Breast epithelium (tissue), 3 donors: ENCODE results near the gene E2F4.

ENCODE experiments used
- POLR2A ChIP-seq: fragments of 450-650 bp; IDR thresholded peaks from one replicate; pipeline ENCODE4 v1.6.1; 2016; ENCODE audit warnings: antibody characterized with exemption, mild to moderate bottlenecking, moderate library complexity
- POLR2AphosphoS5 ChIP-seq, 3 donors: sonication (generic); formaldehyde crosslinking; IDR thresholded peaks; one replicate each; pipeline ENCODE4 v1.6.1; 2017; ENCODE audit warnings: antibody characterized with exemption in 3 of 3

DNA sequence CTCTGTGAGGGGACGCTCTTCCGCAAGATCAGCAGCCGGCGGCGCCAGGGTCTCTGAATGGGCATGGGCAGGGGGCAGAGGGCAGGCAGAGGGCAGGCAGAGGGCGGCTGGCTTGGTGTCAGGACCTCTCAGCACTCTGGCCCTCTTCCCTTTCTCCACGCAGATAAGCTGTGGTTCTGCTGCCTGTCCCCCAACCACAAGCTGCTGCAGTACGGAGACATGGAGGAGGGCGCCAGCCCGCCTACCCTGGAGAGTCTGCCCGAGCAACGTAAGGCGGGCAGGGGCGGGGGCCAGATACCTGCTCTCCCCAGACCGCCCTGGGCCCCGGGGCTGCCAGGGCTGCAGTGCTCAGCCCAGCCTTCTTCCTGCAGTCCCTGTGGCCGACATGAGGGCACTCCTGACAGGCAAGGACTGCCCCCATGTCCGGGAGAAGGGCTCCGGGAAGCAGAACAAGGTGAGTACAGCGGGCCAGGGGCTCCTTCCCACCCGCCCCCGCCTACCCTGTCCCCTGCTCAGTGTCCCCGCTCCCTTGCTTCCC, 11.1 kb downstream of the E2F4 start:
- TF ChIP-seq POLR2A (no peak), POLR2AphosphoS5 (IDR thresholded peaks at IDR 0.05) (no peak)
